Transverse colon (tissue), 4 donors: ENCODE results near the gene PADI4.

Experiments used
- EP300 ChIP-seq: sonication (generic); formaldehyde crosslinking; IDR thresholded peaks from one replicate; pipeline ENCODE4 v1.6.1; 2017; ENCODE audit warnings: antibody characterized with exemption, low read depth
- POLR2A ChIP-seq: fragments of 450-650 bp; IDR thresholded peaks from one replicate; pipeline ENCODE4 v1.6.1; 2016; ENCODE audit warnings: antibody characterized with exemption, mild to moderate bottlenecking, moderate library complexity
- POLR2AphosphoS5 ChIP-seq, 3 donors: sonication (generic); formaldehyde crosslinking; IDR thresholded peaks; one replicate each; pipeline ENCODE4 v1.6.1; 2016; ENCODE audit warnings: antibody characterized with exemption in 3 of 3
- TF ChIP-seq, protein P1 (sequence below), 5 experiments: fragments of 200-600 bp in 3 of 5; fragments of 450-650 bp in 2 of 5; sonication (generic) in 3 of 5; IDR thresholded peaks; 1 replicate in 2 of 5; 2 replicates in 3 of 5; pipeline ENCODE4 v1.5.1; 2016 to 2017; ENCODE audit warnings: antibody characterized with exemption in 5 of 5, inconsistent platforms in 3 of 5, mild to moderate bottlenecking in 2 of 5, moderate library complexity in 1 of 5

DNA sequence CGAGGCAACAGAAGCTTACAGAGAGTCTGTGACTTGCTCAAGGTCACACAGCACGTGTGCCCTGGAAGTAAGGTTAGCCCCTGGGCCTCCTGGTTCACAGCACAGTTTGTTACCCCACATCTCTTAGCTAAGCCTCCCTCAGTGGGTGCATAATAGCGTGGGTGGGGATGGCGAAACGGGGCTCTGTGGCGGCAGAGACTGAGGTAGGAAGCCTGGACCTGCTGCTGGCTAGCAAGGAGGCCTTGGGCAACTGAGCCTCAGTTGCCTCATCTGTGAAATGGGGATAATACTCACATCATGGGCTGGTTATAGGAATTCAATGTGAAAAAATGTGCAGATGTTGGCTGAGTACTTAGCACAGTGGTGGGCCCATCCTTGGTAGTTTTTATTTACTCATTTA lies 596 bp downstream of the PADI4 start:
- TF ChIP-seq, protein P1, sequence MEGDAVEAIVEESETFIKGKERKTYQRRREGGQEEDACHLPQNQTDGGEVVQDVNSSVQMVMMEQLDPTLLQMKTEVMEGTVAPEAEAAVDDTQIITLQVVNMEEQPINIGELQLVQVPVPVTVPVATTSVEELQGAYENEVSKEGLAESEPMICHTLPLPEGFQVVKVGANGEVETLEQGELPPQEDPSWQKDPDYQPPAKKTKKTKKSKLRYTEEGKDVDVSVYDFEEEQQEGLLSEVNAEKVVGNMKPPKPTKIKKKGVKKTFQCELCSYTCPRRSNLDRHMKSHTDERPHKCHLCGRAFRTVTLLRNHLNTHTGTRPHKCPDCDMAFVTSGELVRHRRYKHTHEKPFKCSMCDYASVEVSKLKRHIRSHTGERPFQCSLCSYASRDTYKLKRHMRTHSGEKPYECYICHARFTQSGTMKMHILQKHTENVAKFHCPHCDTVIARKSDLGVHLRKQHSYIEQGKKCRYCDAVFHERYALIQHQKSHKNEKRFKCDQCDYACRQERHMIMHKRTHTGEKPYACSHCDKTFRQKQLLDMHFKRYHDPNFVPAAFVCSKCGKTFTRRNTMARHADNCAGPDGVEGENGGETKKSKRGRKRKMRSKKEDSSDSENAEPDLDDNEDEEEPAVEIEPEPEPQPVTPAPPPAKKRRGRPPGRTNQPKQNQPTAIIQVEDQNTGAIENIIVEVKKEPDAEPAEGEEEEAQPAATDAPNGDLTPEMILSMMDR (IDR thresholded peaks at IDR 0.05): no peak
- no peak for TF ChIP-seq POLR2A
- no peak for TF ChIP-seq POLR2AphosphoS5 (IDR thresholded peaks at IDR 0.05)
- no peak for TF ChIP-seq EP300
